ENCODE measurements around the gene LRRC59. TPM values are rescaled to one million over a fixed set of nuclear protein-coding genes. Genes with fewer than 3 reads are reported as not detected.

Gene LRRC59
- total RNA-seq, 1 experiment from 2014 or later = 306 TPM

- no peak for TF ChIP-seq CTCF (IDR thresholded peaks at IDR 0.05; ENCODE audit: unreplicated experiment)
- DNase-seq (ENCODE audit: unreplicated experiment) = no peak
- no peaks in the 10 kb centered on the region for H3K27me3 Mint-ChIP-seq (ENCODE audit: insufficient read depth, unreplicated experiment)
- POLR2A ChIA-PET = interaction anchor here (0.7 to 9.6 kb wide), 10 partner anchors 9 to 632 kb away, joined by 3 to 76 read pairs (median 4); partner anchors contain the start of genes ACSF2 and LRRC59
- peaks cover 5% of the 10 kb centered on the region for H3K36me3 Mint-ChIP-seq (ENCODE audit: insufficient read depth, unreplicated experiment)
- intact Hi-C loops (cut with micrococcal nuclease) = no loop called here
- H3K4me1 Mint-ChIP-seq (ENCODE audit: insufficient read depth, unreplicated experiment) = peaks cover 18% of the 10 kb centered on the region
- H3K4me3 Mint-ChIP-seq (ENCODE audit: unreplicated experiment) = peak overlapping the region; percentile 10
- H3K9me3 Mint-ChIP-seq (ENCODE audit: unreplicated experiment) = no peaks in the 10 kb centered on the region
- H3K27ac Mint-ChIP-seq (ENCODE audit: low read depth, unreplicated experiment) = no peak overlapping the region
- no TSS peak for BruUV-seq (replicated peaks)
- CTCF ChIA-PET = interaction anchor here (0.6 to 1.4 kb wide), 7 partner anchors 9 to 194 kb away, joined by 3 to 5 read pairs (median 4); no protein-coding TSS in a partner anchor
These were observed 46.2 kb upstream of the LRRC59 start for GRCh38 chr17:50443505-50443974.

GRCh38 chr17:50440838-50441829, 43.8 kb upstream of the LRRC59 start:
- DNase-seq (ENCODE audit: unreplicated experiment) = no peak
- Mint-ChIP-seq H3K27me3 (ENCODE audit: insufficient read depth, unreplicated experiment) (no peaks in the 10 kb centered on the region), H3K9me3 (ENCODE audit: unreplicated experiment) (no peaks in the 10 kb centered on the region), H3K36me3 (ENCODE audit: insufficient read depth, unreplicated experiment) (peaks cover 5% of the 10 kb centered on the region), H3K4me1 (ENCODE audit: insufficient read depth, unreplicated experiment) (peaks cover 14% of the 10 kb centered on the region), H3K27ac (ENCODE audit: low read depth, unreplicated experiment) (no peak overlapping the region), H3K4me3 (ENCODE audit: unreplicated experiment) (no peak overlapping the region)
- intact Hi-C loops (cut with micrococcal nuclease) = no loop called here
- no peak for TF ChIP-seq CTCF (IDR thresholded peaks at IDR 0.05; ENCODE audit: unreplicated experiment)
- no TSS peak for BruUV-seq (replicated peaks)
- ChIA-PET CTCF (interaction anchor here (1.0 to 1.6 kb wide), 2 partner anchors 10 to 38 kb away, joined by 3 read pairs; no protein-coding TSS in a partner anchor), POLR2A (interaction anchor here (0.6 to 9.6 kb wide), 3 partner anchors 13 to 343 kb away, joined by 3 to 76 read pairs (median 4); partner anchors contain the start of genes ACSF2 and LRRC59)

GRCh38 chr17:50440172-50440837, 43.0 kb upstream of the LRRC59 start:
- H3K36me3 Mint-ChIP-seq (ENCODE audit: insufficient read depth, unreplicated experiment) = peaks cover 5% of the 10 kb centered on the region
- no peak overlapping the region for H3K4me3 Mint-ChIP-seq (ENCODE audit: unreplicated experiment)
- intact Hi-C loops (cut with micrococcal nuclease) = no loop called here
- no peaks in the 10 kb centered on the region for H3K27me3 Mint-ChIP-seq (ENCODE audit: insufficient read depth, unreplicated experiment)
- ChIA-PET POLR2A (interaction anchor here (0.6 to 9.6 kb wide), 3 partner anchors 12 to 344 kb away, joined by 3 to 76 read pairs (median 4); partner anchors contain the start of genes ACSF2 and LRRC59), CTCF (interaction anchor here (1.6 kb wide), 1 partner anchor 9 kb away, joined by 3 read pairs; no protein-coding TSS in a partner anchor)
- TF ChIP-seq CTCF (IDR thresholded peaks at IDR 0.05; ENCODE audit: unreplicated experiment) = no peak
- DNase-seq (ENCODE audit: unreplicated experiment) = no peak
- peaks cover 14% of the 10 kb centered on the region for H3K4me1 Mint-ChIP-seq (ENCODE audit: insufficient read depth, unreplicated experiment)
- no peak overlapping the region for H3K27ac Mint-ChIP-seq (ENCODE audit: low read depth, unreplicated experiment)
- no peaks in the 10 kb centered on the region for H3K9me3 Mint-ChIP-seq (ENCODE audit: unreplicated experiment)
- no TSS peak for BruUV-seq (replicated peaks)
